Activated gamma-delta T cell (primary cell): ENCODE measurements around the gene PEX19.
A peak's percentile ranks its signal among the peaks of the same experiment; 100 is the strongest.

Experiments used
- DNase-seq: peaks from one replicate; lab custom pipeline; 2025; lab: John Stamatoyannopoulos, UW

Gene PEX19

DNA sequence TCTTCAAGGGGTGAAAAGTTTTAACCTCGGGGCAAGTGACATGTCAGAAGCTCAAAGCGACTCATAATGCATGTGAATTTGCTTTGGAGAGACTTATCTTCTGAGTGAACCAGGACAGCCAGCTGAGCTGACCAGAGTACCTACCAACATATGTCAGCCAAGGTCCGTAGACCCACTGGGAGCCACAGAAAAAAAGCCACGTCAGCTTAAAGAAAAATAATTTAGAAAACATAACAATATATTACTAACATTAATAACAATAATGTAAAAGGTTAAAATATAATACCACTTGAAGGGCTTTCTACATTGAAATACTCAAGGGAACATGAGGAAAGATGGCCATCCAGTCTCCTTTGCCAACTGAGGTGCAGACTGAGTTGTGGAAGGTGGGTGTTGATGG lies 6.9 kb downstream of the PEX19 start:
- DNase-seq: no peak

DNA sequence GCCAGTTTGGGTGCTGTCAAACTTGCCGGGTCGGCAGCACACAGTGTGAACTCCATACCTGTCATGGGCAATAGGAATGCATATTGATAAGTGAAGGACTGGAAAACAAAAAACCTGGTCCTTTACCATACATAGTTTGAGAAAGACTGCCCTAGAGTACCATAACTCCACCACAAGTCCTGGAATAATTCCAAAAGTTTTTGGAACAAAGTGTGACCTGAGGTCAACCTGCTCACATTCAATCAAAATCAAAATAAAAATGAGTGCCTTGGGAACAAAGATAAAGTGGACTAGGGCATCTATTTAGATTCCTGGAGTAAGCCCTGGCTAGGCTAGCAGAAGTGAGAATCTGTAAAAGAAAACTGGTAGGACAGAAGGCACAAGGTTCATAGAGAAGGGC lies 7.6 kb downstream of the PEX19 start:
- no peak for DNase-seq

DNA sequence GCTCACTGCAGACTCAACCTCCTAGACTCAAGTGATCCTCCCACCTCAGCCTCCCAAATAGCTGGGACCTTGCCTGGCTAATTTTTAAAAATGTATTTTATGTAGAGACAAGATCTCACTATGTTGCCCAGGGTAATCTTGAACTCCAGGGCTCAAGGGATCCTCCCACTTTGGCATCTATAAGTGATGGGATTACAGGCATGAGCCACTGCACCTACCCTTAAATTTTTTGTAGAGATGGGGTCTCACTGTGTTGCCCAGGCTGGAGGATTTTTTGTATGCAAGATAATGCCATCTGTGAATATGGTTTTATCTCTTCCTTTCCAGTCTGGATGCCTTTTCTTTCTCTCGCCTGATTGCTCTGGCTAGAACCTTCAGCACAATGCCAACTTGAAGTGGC lies 13.9 kb downstream of the PEX19 start:
- DNase-seq: no peak

DNA sequence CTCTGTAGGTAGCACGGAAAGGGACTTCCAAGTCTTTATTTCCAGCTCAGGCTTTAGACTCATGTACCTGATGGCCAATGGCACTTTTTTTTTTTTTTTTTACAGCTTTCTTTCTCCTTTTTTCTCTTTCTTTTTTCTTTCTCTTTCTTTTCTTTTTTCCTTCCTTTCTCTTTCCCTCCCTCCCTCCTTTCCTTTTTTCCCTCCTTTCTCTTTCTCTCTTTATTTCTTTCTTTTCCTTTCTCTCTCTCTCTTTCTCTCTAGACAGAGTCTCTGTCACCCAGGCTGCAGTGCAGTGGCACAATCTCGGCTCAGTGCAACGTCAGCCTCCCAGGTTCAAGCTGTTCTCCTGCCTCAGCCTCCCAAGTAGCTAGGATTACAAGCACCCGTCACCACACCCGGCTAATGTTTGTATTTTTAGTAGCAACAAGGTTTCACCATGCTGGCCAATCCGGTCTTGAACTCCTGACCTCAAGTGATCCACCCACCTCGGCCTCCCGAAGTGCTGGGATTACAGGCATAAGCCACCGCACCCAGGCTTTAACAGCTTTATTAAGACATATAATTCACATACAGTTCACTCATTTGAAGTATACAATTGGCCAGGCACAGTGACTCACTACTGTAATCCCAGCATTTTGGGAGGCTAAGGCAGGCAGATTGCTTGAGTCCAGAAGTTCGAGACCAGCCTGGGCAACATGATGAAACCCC lies 17.5 kb downstream of the PEX19 start:
- DNase-seq: no peak

DNA sequence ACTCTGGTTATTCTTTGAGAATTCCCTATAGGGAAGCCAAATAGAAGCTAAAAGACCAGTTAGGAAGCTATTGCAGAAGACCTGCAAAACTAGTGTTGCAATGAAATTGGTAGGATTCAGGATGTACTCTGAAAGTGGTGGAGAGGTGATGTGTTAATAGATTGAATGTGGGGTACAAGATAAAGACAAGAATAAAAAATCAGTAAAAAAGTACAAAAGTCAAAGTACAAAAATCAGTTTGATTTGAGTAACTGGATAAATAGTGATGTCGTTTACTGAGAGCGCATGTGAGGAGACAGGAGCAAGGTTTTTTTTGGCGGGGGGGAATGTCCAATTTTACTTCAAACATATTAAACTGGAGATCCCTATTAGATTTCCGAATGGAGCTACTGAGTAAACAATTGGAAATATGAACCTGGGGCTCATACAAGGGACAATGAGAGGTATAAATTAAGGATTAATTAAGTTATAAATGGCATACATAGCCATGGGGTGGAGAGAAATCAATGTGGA lies 20.1 kb downstream of the PEX19 start:
- no peak for DNase-seq

DNA sequence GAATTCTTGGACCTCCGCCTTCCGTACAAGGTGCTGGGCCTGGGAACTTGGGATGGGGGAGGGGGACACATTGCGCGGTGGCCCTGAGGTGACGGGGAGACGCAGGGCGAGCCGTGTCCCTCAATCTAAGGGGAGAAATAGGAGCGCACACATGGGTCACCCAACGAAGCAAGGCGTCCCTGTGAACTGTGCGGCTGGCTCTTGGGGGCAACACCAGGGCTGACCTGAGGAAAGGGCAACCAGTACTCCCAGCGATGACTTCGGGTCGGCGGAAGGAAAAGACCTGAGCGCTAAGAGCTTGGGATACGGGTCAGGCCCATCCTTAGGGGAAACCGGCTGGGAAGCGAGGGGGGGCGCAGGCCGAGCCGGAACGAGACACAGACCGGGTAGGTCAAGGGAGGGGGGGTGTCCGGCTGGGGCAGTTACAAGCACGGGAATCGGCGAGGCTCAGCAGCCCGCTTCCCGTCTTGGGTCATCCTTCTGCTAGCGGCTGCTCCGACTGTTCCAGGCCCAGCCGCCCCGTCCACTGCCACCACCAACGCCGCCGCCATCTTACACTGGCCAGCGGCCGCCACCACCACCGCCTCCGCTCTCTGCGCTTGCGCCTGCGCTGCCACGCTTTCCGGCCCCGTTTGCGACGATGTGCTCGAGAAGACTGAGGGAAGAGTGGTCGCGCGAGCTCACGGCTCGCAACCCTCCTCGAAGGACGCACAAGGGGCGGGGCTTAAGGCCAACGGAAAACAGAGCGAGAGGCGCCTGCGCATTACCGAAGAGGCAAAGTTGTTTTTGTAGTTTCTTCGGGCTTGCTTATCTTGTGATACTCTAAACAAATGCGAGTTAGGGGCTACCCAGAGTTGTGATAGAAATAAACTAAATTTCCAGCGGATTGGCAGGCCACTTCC lies 22.8 kb downstream of the PEX19 start, which contains the start of gene DCAF8:
Gene DCAF8, minus strand, starts transcription at position 657 of the 902 bp plus-strand sequence. CDS start 18,541 bp downstream, outside the sequence.
- peak; percentile 94 for DNase-seq

DNA sequence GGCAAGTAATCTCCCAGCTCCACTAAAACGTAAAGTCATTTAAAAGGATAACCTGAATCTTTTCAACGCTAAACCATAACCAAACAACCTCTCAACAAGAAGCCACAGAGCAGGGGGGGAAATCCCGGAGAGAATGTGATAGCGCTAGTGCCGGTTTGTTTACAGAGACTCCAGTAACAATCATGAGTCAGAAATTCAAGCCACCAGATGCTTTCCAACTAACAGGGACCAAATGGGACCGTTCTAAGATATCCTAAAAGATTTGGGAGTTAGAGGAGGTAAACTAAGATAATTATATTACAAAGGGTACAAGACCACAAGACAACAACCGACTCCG lies 23.4 kb downstream of the PEX19 start:
- no peak for DNase-seq

DNA sequence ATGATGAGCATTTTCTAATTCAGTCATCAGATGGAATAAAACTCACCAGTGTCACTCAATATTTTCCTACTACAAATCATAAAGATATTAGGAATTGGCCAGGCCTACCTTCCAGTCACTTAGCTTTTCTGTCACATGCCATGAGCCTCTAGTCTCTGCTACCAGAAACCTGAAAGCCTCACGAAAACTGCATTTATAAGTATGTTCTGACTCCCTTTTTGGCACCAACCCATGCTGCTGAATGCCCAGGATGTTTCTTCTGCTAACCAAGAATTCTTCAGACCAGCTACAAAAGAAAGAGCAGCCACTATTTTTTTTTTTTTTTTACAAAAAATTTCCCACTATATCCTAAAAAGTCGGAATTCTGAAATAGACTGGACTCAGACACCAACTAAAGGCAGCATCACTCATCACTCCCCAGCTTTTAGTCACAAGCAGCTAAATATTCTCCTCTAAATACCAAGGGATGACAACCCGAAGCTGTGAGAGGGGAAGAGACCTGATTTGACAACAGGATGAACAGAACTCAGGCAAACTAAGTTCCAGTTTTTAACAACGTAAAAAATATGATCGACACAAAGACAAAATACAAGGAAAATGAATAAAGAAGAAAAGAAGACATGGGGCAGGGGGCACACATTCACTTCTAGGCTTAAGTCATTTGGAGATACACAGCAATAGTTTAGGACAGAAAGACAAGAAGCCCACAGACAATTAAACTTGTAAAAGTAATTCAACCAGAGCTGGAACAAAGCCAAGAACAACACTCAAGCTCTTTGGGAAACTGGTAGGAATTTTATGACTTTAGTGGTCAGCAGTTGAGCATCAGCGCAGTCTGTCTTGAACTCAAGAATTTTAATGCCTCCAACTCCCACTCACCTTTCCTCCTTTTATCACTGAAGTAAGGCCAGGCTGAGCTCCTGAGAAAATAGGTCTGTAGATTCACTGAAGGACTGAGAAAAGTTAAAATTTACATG lies 24.2 kb downstream of the PEX19 start:
- DNase-seq: no peak

DNA sequence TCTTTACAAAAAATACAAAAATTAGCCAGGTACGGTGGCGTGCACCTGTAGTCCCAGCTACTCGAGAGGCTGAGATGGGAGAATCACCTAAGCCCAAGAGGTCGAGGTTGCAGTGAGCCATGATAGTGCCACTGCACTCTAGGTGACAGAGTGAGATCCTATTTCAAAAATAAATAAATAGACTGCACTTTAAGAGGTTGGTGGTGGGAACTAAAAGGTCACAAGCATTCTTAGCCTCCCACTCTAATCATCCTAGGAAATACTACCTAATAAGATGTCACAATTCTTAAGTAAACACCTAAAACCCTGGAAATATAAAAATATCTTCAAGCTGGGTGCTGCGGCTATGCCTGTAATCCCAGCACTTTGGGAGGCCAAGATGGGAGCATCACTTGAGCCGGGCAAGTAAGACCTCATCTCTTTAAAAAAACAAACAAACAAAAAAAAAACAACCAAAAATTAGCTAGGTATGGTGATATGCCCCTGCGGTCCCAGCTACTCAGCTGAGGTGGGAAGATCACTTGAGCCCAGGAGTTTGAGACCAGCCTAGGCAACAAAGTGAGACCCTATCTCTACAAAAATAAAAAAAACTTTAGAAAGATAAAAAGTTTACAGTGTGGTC lies 26.6 kb downstream of the PEX19 start:
- DNase-seq: no peak

DNA sequence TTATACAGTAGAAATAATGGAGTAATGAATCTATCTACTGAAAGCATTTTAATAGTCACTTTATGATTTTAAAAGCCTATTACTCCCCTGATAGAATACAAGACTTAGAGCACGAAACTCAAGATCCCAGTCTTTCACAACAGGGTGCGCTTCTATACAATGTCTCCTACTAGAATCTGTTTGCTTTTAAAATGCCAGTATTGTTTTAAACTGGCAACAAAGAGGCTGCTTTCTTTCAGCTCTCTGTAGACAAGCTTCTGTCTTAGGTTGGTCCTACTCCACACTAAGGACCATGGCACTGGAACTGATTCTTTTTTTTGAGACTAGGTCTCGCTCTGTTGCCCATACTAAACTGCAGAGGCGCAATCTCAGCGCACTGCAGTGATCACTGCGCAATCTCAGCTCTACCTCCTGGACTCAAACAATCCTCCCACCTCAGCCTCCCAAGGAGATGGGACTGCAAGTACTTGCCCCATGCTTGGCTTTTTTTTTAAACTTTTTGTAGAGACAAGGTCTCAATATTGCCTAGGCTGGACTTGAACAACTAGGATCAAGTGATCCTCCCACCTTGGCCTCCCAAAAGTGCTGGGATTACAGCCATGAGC lies 27.4 kb downstream of the PEX19 start:
- DNase-seq: no peak

DNA sequence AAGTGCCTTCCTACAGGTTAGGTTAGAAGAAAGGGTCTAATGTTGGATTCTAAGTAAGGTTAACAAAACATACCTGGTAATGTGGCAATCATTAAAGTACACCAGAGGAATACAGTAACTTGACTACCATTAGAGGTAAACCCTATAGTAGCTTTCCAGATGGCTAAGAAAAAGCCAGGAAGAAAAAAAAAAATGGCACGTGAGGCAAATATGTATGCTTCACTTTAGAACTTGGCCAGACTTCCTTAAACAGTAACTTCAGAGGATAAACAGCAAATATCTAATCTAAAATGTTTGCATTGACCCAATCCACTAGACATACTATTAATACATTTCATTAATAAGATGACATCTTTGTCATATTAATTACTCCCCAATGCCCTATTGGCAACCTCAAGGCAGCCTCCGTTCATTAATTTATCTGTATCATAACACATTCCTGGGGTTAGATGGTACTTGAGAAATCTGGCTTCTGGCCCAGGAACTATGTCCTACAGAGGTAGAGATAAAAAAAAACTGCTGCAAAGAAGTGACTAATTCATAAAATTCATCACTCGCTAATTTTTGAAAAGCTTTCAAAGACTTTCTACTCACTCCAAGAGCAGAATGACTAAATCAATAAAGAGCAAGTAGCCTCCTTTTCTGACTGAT lies 28.4 kb downstream of the PEX19 start:
- no peak for DNase-seq

DNA sequence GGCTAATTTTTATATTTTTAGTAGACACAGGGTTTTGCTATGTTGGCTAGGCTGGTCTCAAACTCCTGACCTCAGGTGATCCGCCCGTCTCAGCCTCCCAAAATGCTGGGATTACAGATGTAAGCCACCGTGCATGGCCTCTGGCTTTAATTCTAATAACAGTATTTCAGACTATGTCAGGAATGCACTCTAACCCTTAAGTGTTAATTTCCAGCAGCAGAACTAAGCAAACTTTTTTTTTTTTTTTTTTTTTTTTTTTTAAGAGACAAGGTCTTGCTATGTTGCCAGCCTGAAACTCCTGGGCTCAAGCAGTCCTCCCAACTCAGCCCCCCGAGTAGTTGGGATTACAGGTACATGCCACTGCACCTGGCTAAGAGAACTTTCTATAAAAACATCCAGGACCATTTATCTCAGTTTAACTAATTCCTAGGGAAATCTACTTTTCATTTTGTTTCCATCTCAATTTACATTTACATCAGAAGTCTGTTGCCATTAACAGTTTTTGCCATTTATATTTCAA lies 29.1 kb downstream of the PEX19 start:
- DNase-seq: no peak

DNA sequence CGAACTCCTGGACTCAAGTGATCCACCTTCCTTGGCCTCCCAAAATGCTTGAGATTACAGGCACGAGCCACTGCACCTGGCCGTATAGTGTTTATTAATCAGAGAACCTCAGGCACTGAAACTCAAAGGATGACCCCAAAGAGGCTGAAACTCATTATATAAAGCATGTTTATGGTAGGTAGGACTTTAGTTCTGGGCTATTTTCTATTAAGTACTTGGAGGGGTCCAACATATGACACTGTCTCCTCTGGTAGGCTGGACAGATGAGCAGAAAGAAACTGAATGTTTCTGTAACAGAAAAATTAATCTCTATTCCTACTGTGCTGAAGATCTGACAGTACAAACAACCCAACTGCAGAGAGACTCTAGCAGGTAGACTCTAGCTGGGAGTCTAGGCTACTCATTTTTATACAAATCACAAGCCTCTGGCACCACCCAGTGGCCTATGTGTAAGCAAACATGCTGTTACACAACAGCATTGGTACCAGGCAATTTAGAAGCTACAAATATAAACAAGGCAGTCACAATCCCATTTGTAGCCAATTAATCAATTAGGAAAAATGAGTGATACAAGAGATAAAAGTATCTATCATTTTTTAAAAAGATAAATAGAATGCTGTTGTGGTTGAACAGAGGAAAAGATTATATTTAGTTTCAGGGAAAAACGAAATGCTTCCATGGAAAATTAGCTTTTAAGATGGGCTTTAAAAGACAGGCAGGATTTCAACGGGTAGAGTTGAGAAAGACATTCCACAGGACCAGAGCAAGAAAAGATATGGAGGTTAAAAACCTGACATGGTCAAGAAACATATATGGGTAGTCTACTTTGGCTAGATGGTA lies 33.0 kb downstream of the PEX19 start:
- no peak for DNase-seq

DNA sequence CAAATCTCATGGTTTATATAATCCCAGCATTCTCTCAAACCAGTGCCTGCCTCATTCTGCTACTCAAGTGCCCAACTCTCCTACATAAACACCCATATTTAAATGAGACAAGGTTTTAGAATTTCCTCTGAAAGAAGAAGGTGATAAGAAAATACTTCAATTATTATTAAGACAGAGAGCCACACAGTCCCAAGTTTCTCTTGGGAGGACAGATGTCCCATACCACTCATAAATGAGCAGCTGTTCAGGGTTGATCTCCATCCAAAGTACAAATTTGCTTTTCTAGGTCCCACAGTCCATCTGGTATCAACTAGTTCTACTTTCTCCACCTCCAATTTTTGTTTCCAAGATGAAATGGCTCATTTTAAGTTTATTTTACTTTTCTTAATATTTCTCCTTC lies 33.9 kb downstream of the PEX19 start:
- no peak for DNase-seq

DNA sequence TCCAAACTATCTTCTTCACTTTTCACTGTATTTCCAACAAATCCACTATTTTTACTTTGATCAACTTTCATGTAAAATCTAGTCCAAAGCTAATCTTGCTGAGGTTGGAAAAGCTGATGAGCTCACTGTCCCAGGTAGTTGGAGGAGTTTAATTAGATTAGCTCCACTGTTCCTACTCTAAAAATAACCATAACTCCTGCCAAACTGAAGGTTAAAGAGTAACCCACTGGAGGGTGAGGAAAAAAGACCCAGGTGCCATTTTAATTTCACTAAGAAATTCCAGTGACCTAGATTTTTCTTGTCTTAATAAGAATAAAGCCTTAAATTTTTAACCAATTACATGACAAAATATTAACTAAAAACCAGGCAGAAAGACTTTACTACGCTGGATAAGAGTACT lies 37.9 kb downstream of the PEX19 start:
- no peak for DNase-seq

DNA sequence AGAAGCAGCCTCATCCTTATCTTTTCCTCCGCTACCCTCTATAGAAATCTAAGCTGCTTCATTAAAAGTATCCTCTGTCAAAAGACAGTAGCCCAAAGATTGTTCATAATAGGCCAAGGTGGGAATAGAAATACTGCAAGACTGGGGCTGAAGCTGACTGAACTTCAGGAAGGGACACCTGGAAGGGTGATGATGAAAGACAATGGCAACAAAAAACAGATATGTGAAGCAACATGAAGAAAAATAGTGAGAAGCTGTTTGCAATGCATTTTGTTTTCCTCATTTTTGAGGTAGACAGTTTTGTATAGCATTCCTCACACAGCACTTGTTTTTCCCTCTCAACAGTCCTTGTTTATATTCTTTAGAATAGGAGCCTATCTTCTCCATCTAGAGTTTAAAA lies 39.5 kb downstream of the PEX19 start:
- DNase-seq: no peak

DNA sequence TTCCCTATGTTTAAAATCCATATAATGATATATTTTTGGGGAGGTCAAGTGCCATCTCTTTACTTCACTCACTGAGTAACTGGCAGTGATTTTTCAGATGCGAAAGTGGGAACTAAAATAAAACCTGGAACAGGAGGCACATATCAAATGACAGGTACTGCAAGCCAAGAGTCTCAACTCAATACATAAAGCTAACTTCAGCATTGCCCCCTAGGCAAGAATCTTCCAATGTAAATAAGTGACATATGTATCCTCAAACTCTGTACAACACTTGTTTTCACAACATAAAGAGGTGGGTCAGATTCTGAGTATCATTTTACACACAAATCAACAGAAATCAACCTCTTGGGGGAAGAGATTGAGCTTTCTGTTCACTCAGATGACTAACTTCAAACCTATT lies 40.7 kb downstream of the PEX19 start:
- DNase-seq: no peak

DNA sequence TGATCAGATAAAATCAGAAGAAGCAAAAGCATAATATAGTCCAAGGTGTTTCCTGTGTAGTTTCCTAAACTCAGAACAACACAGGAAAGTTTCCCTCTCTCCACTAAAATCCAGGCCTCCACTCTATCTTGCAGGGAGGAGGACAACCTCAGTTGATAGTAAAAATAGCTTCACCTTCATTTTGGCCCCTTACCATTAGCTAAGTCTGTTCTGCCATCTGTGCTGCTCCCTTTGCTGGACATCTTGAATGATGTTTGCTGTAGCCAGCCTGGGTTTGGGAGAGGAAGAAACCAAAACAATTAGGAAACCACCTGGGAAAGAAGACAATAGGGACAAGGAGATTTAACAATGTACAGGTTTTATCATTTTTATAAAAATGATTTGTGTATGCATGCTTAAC lies 41.2 kb downstream of the PEX19 start:
- no peak for DNase-seq

DNA sequence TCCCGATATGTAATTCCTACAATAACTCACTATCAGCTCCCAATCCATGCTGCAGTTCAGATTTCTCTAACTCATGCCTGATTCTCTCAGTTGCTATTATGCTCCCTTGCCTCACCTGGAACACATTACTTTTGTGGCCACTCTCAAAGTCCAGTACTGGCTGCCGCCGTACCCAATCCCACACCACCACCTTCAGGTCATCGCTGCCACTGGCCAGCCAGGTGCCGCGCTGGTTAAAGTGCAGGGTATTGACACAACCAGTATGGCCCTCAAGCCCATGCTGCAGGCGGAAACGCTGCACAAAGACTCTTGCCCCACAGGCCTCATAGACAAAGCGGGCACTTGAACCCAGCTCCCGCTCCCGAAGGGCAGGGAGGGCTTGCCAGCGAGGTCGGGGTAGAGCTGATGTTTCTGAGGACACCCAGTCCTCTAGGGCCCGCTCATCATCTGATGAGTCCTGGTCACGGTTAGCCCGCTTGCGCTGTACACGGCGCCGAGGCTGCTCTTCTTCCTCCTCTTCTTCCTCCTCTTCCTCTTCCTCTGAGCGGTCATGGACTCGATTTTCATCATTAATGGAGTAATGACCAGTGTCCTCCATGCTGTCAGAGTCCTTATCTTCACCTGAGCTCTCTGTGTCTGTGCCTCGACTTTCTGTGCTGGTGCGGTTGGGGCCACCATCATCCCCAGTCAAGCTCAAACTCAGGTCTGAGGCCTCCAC lies 45.2 kb downstream of the PEX19 start:
- DNase-seq: no peak
